Medulla oblongata (tissue), 1 donor: ENCODE data around the gene ERBB4.

Experiments used
- DNase-seq: peaks from one replicate; pipeline ENCODE4 v3.0.0-alpha.2; 2015; ENCODE audit errors: extremely low spot score

ERBB4 gene

GRCh38 chr2:212428681-212429478 lies 109.7 kb downstream of the ERBB4 start:
- peak; percentile 81 for DNase-seq

GRCh38 chr2:212427638-212428037 lies 111.0 kb downstream of the ERBB4 start:
- DNase-seq, result peak; percentile 45

GRCh38 chr2:212426637-212427412 lies 111.8 kb downstream of the ERBB4 start:
- no peak for DNase-seq

- DNase-seq, result no peak
These were observed 114.5 kb downstream of the ERBB4 start for GRCh38 chr2:212424082-212424481.

GRCh38 chr2:212423089-212423488 lies 115.5 kb downstream of the ERBB4 start:
- peak; percentile 31 for DNase-seq

GRCh38 chr2:212421556-212422334 lies 116.9 kb downstream of the ERBB4 start:
- no peak for DNase-seq

GRCh38 chr2:212416086-212416485 lies 122.5 kb downstream of the ERBB4 start:
- peak; percentile 81 for DNase-seq

GRCh38 chr2:212414767-212415211 lies 123.8 kb downstream of the ERBB4 start:
- DNase-seq, result peak; percentile 49

GRCh38 chr2:212409560-212409959 lies 129.0 kb downstream of the ERBB4 start:
- DNase-seq, result no peak

GRCh38 chr2:212408524-212408923 lies 130.1 kb downstream of the ERBB4 start:
- DNase-seq, result no peak

- no peak for DNase-seq
These were observed 131.9 kb downstream of the ERBB4 start for GRCh38 chr2:212406716-212407115.

GRCh38 chr2:212402316-212402715 lies 136.3 kb downstream of the ERBB4 start:
- no peak for DNase-seq

- no peak for DNase-seq
These were observed 140.3 kb downstream of the ERBB4 start for GRCh38 chr2:212398316-212398715.

GRCh38 chr2:212392544-212392943 lies 146.1 kb downstream of the ERBB4 start:
- DNase-seq, result no peak

- no peak for DNase-seq
These were observed 146.6 kb downstream of the ERBB4 start for GRCh38 chr2:212392043-212392442.

GRCh38 chr2:212387146-212387545 lies 151.5 kb downstream of the ERBB4 start:
- DNase-seq, result no peak

GRCh38 chr2:212385241-212385640 lies 153.4 kb downstream of the ERBB4 start:
- no peak for DNase-seq

GRCh38 chr2:212384027-212384426 lies 154.6 kb downstream of the ERBB4 start:
- DNase-seq, result no peak

GRCh38 chr2:212381428-212382102 lies 157.0 kb downstream of the ERBB4 start:
- no peak for DNase-seq

GRCh38 chr2:212379103-212379502 lies 159.5 kb downstream of the ERBB4 start:
- DNase-seq, result no peak

GRCh38 chr2:212367431-212367830 lies 171.2 kb downstream of the ERBB4 start:
- DNase-seq, result no peak
